Heart left ventricle (tissue), 16 donors: ENCODE measurements around the gene RCAN3. TPM values are rescaled to one million over a fixed set of nuclear protein-coding genes. Genes with fewer than 3 reads are reported as not detected.

Source experiments
- ATAC-seq, 4 donors: fragments of 200-7000 bp; cut with Tn5 transposase; one replicate each; pipeline ENCODE4 v1.9.1; 2020 to 2022; ENCODE audit warnings: moderate library complexity in 4 of 4, mild to moderate bottlenecking in 3 of 4, moderate number of reproducible peaks in 1 of 4
- DNase-seq, 5 donors: peaks; one replicate each; pipeline ENCODE4 v3.0.0-alpha.2; 2020
- H3K27ac ChIP-seq, 12 donors: fragments of 200-600 bp; sonication (generic) in 4 of 12; one replicate each; pipeline versions ENCODE4 v1.5.0 to v1.8.0; 2016 to 2022; ENCODE audit warnings: mild to moderate bottlenecking in 2 of 12
- H3K27me3 ChIP-seq, 9 donors: fragments of 200-600 bp; sonication (generic) in 2 of 9; one replicate each; pipeline versions ENCODE4 v1.5.1 to v1.8.0; 2016 to 2022; ENCODE audit warnings: mild to moderate bottlenecking in 3 of 9
- H3K36me3 ChIP-seq, 9 donors: fragments of 200-600 bp; sonication (generic) in 2 of 9; one replicate each; pipeline versions ENCODE4 v1.5.0 to v1.8.0; 2018 to 2022; ENCODE audit warnings: mild to moderate bottlenecking in 2 of 9
- H3K4me1 ChIP-seq, 12 donors: fragments of 200-600 bp; sonication (generic) in 4 of 12; one replicate each; pipeline versions ENCODE4 v1.5.0 to v1.8.0; 2016 to 2022; ENCODE audit warnings: mild to moderate bottlenecking in 3 of 12
- H3K4me3 ChIP-seq, 12 donors: fragments of 200-600 bp; sonication (generic) in 4 of 12; one replicate each; pipeline versions ENCODE4 v1.5.0 to v1.8.0; 2017 to 2022; ENCODE audit warnings: mild to moderate bottlenecking in 9 of 12, moderate library complexity in 4 of 12
- H3K9me3 ChIP-seq, 12 donors: fragments of 200-600 bp; sonication (generic) in 4 of 12; one replicate each; pipeline versions ENCODE4 v1.5.0 to v1.8.0; 2016 to 2022; ENCODE audit warnings: mild to moderate bottlenecking in 1 of 12
- POLR2A ChIP-seq, 2 donors: fragments of 450-650 bp; IDR thresholded peaks; one replicate each; pipeline ENCODE4 v1.6.1; 2017; ENCODE audit warnings: antibody characterized with exemption in 2 of 2, mild to moderate bottlenecking in 2 of 2, moderate library complexity in 2 of 2
- WGBS, 4 donors: extraction: QIAGEN DNeasy Blood & Tissue Kit in 2 of 4; methylation state at CpG; one replicate each; pipeline versions ENCODE4 v1.1.5 to v1.1.7; 2013 to 2018; 5-methylcytosine and 5-hydroxymethylcytosine counted together
- intact Hi-C, 10 donors: fragments of 100-400 bp; cut with DNase I; formaldehyde crosslinking; loops; one replicate each; pipeline versions ENCODE4 v1.11.1 to v1.14.2; 2022
- polyA plus RNA-seq, 2 donors: library from polyadenylated mRNA; stranded (reverse); fragments of 200-250 nt; gene quantifications; one replicate each; pipeline ENCODE4 v1.2.3, GENCODE V29; 2013
- total RNA-seq, 9 donors: library from RNA; depleted of rRNA in 2 of 9; stranded (reverse); fragments of >200 nt in 2 of 9; fragmentation: NEBNext Ultra II Directional in 3 of 9; extraction: Animal tissue kit (Norgen Biotek cat#: 25700) in 3 of 9; gene quantifications; one replicate each; pipeline versions ENCODE4 v1.1.0 to v1.2.4, GENCODE V29; 2016 to 2023
- TF ChIP-seq, protein P1 (sequence below), 12 donors: fragments of 200-600 bp; sonication (generic) in 4 of 12; IDR thresholded peaks; one replicate each; pipeline versions ENCODE4 v1.5.0 to v1.8.0; 2018 to 2022; ENCODE audit warnings: antibody characterized with exemption in 12 of 12, mild to moderate bottlenecking in 5 of 12
- donor health status: ischemic (EF 13 %, LVEDD 7.1; RV severe dilation, severe dysfunction).
- donor health status: healthy with polysubstance abuse.
- donor health status: DM: no; HTN: yes; CAD: no.
- donor health status: DM: no; HTN: no; CAD: no.
- donor health status: ischemic (EF 25% LVEDD 6.9; RV normal size, moderate dysfunction).
- donor health status: ischemic (EF 25% LVEDD 5.7; RV mildly dilated, moderate dysfunction).
- donor health status: healthy.
- donor health status: DM: yes; HTN: yes; CAD: no.
- donor health status: ischemic (EF 35%, LVEDD 5.7; RV mildly dilated, moderate dysfunction).
- donor health status: nonischemic (EF 11% LVEDD 7.7; RV severe dilation, severe dysfunction).
- donor health status: DM: yes; HTN: yes; CAD: no.
- donor health status: PGD.
- donor health status: ischemic (EF 29% LVEDD 5.4; RV normal size, mild dysfunction).
- donor health status: nonischemic (EF 23%, LVEDD 6.1; RV moderate dilation, normal function).

RCAN3 gene
- total and polyA plus RNA-seq, 11 donors, result 2.1 to 9.7 (median 5.9) TPM

DNA sequence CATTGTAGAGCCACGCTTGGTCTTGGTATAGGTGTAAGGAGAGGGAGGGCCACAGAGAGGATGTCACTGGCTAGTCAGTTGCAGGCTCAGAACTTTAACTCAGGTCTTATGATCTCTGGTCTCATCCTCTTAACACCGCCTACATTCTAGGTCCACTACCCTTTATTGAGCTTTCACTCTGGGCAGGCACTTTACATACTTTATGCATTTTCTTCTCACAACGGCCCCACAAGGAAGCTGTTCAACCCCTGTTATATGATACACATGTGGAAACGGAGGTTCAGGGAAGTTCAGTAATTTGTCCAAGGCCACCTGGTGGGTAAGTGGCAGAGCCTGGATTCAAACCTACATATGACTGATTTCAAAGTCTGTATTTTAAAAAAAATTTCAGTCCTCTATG is 25.3 kb upstream of the RCAN3 start:
- Histone ChIP-seq H3K27me3 (no peaks in the 10 kb centered on the region), H3K4me1 (peaks cover 0 to 18% (median 0%) of the 10 kb centered on the region in 12 donors), H3K9me3 (no peaks in the 10 kb centered on the region), H3K27ac (no peak overlapping the region), H3K36me3 (no peaks in the 10 kb centered on the region), H3K4me3 (no peak overlapping the region)
- TF ChIP-seq, protein P1, sequence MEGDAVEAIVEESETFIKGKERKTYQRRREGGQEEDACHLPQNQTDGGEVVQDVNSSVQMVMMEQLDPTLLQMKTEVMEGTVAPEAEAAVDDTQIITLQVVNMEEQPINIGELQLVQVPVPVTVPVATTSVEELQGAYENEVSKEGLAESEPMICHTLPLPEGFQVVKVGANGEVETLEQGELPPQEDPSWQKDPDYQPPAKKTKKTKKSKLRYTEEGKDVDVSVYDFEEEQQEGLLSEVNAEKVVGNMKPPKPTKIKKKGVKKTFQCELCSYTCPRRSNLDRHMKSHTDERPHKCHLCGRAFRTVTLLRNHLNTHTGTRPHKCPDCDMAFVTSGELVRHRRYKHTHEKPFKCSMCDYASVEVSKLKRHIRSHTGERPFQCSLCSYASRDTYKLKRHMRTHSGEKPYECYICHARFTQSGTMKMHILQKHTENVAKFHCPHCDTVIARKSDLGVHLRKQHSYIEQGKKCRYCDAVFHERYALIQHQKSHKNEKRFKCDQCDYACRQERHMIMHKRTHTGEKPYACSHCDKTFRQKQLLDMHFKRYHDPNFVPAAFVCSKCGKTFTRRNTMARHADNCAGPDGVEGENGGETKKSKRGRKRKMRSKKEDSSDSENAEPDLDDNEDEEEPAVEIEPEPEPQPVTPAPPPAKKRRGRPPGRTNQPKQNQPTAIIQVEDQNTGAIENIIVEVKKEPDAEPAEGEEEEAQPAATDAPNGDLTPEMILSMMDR (IDR thresholded peaks at IDR 0.05), result no peak
- TF ChIP-seq POLR2A (IDR thresholded peaks at IDR 0.05), result no peak
- ATAC-seq (no peak), DNase-seq (no peak)
- intact Hi-C loops, result loop anchor here in 1 of 10 donors (5.0 kb wide), 1 partner anchor 40 kb away; no protein-coding TSS in a partner anchor
- WGBS, 4 donors, result 85 to 94% (median 92%) methylated on average over 4 of the region's 4 CpGs

DNA sequence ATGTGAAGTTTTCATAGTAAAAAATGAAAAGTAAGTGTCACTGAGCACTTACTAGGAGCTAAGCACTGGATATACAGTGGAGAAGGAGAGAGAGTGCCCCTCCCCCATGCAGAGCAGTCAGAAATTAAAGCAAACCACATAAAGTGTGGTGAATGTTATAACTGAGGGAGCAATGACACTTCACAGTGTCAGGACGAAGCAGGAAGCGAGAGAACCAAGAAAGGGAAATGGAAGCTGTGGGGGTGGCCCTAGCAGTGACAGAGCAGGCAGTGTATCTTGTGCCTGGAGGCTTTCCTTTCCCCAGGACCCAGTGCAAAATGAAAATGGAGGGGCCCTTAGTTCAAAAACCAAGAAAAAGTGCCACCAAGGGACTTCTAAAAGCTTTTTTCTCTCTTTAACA is 21.5 kb upstream of the RCAN3 start:
- WGBS, 4 donors, result 43 to 62% (median 57%) methylated on average over 2 of the region's 2 CpGs
- H3K27me3 ChIP-seq, result no peaks in the 10 kb centered on the region
- H3K4me1 ChIP-seq, result peaks cover 0 to 19% (median 0%) of the 10 kb centered on the region in 12 donors
- no peaks in the 10 kb centered on the region for H3K9me3 ChIP-seq
- no peaks in the 10 kb centered on the region for H3K36me3 ChIP-seq
- no peak for TF ChIP-seq POLR2A (IDR thresholded peaks at IDR 0.05)
- TF ChIP-seq, protein P1 (IDR thresholded peaks at IDR 0.05), result no peak
- ATAC-seq (peak in 2 of 4 donors; percentile 63 to 68), DNase-seq (peak in 1 of 5 donors; percentile 14)
- no peak overlapping the region for H3K4me3 ChIP-seq
- intact Hi-C loops, result no loop called here
- H3K27ac ChIP-seq, result peak overlapping the region in 1 of 12 donors; percentile 83

DNA sequence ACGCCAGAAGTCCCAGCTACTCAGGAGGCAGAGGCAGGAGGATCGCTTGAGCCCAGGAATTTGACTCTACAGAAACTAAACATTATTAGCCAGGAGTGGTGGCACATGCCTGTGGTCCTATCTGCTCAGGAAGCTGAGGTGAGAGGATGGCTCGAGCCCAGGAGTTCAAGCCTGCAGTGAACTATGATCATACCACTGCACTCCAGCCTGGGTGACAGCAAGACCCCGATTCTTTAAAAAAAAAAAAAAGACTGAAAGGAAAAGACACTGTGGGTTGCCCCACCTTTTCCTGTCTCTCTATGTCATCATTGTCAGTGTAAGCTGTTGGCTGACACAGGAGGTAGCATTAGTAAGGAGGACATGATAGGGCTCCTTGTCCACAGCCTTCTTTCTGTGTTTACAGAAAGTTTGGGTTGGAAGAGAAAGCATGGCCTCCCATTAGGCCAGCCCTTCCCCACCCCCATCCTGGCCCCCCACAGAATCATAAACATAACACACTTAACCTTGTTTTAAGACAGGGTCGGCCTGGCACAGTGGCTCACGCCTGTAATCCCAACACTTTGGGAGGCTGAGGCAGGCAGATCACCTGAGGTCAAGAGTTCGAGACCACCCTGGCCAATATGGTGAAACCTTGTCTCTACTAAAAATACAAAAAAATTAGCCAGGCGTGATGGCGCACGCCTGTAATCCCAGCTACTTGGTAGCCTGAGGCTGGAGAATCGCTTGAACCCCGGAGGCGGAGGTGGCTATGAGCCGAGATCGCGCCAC is 20.6 kb upstream of the RCAN3 start:
- no peak for TF ChIP-seq POLR2A (IDR thresholded peaks at IDR 0.05)
- TF ChIP-seq, protein P1 (IDR thresholded peaks at IDR 0.05), result no peak
- WGBS, 4 donors, result 90 to 94% (median 91%) methylated on average over 16 of the region's 16 CpGs
- intact Hi-C loops, result no loop called here
- Histone ChIP-seq H3K36me3 (no peaks in the 10 kb centered on the region), H3K27me3 (no peaks in the 10 kb centered on the region), H3K27ac (peak overlapping the region in 1 of 12 donors; percentile 83), H3K4me1 (peaks cover 0 to 19% (median 0%) of the 10 kb centered on the region in 12 donors), H3K4me3 (no peak overlapping the region), H3K9me3 (no peaks in the 10 kb centered on the region)
- ATAC-seq (no peak), DNase-seq (no peak)

DNA sequence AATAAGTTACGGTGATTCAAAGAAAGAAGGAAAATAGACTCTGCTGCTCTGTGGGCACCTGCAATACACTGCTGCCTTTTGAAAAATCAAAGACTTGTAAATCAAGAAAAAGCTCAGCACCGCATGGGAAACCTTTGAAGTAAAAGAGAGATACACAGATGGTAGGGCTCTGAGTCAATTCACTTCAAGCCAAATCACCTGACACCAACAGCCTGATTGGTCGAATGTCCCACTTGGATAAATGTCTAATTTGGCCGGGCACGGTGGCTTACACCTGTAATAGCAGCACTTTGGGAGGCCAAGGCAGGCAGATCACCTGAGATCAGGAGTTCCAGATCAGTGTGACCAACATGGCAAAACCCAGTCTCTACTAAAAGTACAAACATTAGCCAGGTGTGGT is 19.2 kb upstream of the RCAN3 start:
- Histone ChIP-seq H3K36me3 (no peaks in the 10 kb centered on the region), H3K4me1 (peaks cover 0 to 19% (median 0%) of the 10 kb centered on the region in 12 donors), H3K9me3 (no peaks in the 10 kb centered on the region), H3K27me3 (no peaks in the 10 kb centered on the region), H3K27ac (no peak overlapping the region), H3K4me3 (no peak overlapping the region)
- intact Hi-C loops, result no loop called here
- 87 to 93% (median 89%) methylated on average over 5 of the region's 5 CpGs for WGBS, 4 donors
- no peak for DNase-seq
- TF ChIP-seq POLR2A (IDR thresholded peaks at IDR 0.05), result no peak
- TF ChIP-seq, protein P1 (IDR thresholded peaks at IDR 0.05), result no peak
- no peak for ATAC-seq
